Right atrium auricular region (tissue), 2 donors: Measurements from ENCODE around the gene CROCC2. TPM values are rescaled to one million over a fixed set of nuclear protein-coding genes. Genes with fewer than 3 reads are reported as not detected.

Source experiments
- DNase-seq: peaks from one replicate; pipeline ENCODE4 v3.0.0-alpha.2; 2019; ENCODE audit warnings: low spot score
- H3K27ac ChIP-seq, 2 donors: fragments of 200-600 bp; sonication (generic); 1 replicate in 1 of 2; 2 replicates in 1 of 2; pipeline ENCODE4 v1.5.1; 2016 to 2019
- H3K27me3 ChIP-seq, 2 donors: fragments of 200-600 bp; sonication (generic); one replicate each; pipeline versions ENCODE4 v1.5.1 to v1.6.0; 2017 to 2019
- H3K36me3 ChIP-seq: fragments of 200-600 bp; sonication (generic); one replicate; pipeline ENCODE4 v1.5.1; 2016
- H3K4me1 ChIP-seq, 2 donors: fragments of 200-600 bp; sonication (generic); one replicate each; pipeline versions ENCODE4 v1.5.1 to v1.6.0; 2017 to 2019
- H3K4me3 ChIP-seq, 2 donors: fragments of 200-600 bp; sonication (generic); 1 replicate in 1 of 2; 2 replicates in 1 of 2; pipeline ENCODE4 v1.5.1; 2017 to 2019; ENCODE audit warnings: mild to moderate bottlenecking in 1 of 2, moderate library complexity in 1 of 2
- H3K9me3 ChIP-seq, 2 donors: fragments of 200-600 bp; sonication (generic); one replicate each; pipeline ENCODE4 v1.5.1; 2019
- CTCF ChIP-seq, 2 donors: fragments of 200-600 bp; sonication (generic); IDR thresholded peaks; one replicate each; pipeline ENCODE4 v1.5.1; 2019; ENCODE audit warnings: antibody characterized with exemption in 2 of 2
- total RNA-seq, 2 donors: library from RNA; depleted of rRNA; stranded (reverse); fragments of >200 nt; gene quantifications; one replicate each; pipeline ENCODE4 v1.1.0, GENCODE V29; 2016

CROCC2 gene
- total RNA-seq, 2 donors from 2014 or later, result not detected

DNA sequence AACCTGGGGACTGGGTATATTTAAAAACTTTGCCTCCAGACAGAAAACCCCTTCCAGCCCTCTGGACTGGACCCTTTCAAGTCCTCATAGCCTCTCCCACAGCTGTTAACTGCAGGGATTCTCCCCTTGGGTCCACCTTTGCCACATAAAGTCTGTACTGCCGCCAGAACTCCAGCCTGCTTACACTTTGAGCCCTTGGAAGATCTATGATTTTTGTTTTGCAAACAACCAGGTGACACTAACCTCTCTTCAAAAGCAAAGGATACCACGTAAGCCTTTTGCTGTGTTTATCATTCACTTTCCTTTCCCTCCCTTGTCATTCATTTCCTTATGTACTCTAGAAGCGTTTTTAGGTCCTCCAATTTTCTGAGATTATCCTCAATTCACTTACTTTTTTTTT is 41.7 kb upstream of the CROCC2 start:
- no peak overlapping the region for H3K4me3 ChIP-seq
- no peaks in the 10 kb centered on the region for H3K36me3 ChIP-seq
- H3K9me3 ChIP-seq, result no peaks in the 10 kb centered on the region
- DNase-seq, result no peak
- H3K4me1 ChIP-seq, result no peaks in the 10 kb centered on the region
- no peak overlapping the region for H3K27ac ChIP-seq
- TF ChIP-seq CTCF (IDR thresholded peaks at IDR 0.05), result no peak
- H3K27me3 ChIP-seq, result no peaks in the 10 kb centered on the region

GRCh38 chr2:240865391-240865790 is 40.7 kb upstream of the CROCC2 start:
- Histone ChIP-seq H3K36me3 (no peaks in the 10 kb centered on the region), H3K4me3 (no peak overlapping the region), H3K27ac (no peak overlapping the region), H3K27me3 (no peaks in the 10 kb centered on the region), H3K9me3 (no peaks in the 10 kb centered on the region), H3K4me1 (no peaks in the 10 kb centered on the region)
- TF ChIP-seq CTCF (IDR thresholded peaks at IDR 0.05), result no peak
- DNase-seq, result no peak

DNA sequence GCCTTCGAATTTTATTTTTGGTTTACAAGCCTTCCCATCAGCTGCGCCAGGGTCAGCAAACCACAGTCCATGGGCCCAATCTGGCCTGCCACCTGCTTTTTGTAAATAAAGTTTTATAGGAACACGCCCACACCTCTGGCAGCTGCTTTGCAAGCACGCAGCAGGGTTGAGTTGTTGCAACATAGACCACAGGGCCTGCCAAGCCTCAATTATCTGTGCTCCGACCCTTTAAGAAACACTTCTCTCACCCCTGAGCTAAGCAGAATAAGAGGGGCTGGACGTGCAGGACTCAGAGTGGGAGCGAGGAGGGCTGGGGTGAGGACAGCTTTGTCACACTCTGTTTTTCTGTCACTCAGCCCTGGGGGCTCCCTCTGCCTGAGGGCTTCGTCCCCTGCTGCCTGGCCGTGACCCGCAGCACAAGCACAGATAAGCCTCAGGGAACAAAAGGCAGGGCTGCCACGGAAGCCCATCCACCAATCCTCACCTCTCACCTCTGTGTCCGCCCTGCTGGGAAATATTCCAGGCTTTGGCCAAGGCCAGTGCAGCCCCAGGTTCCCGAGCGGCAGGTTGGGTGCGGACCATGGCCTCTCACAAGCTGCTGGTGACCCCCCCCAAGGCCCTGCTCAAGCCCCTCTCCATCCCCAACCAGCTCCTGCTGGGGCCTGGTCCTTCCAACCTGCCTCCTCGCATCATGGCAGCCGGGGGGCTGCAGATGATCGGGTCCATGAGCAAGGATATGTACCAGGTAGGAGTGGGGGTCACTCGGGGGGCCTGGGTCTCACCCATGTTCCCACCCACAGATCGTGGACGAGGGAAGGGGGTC is 37.6 kb upstream of the CROCC2 start, which contains the start of gene AGXT:
TSS of gene AGXT (plus strand) at position 539 of the 823 bp plus-strand sequence. CDS start at position 581, 42 bp downstream.
- Histone ChIP-seq H3K36me3 (no peaks in the 10 kb centered on the region), H3K4me3 (no peak within 1 kb of the TSS), H3K27me3 (no peaks in the 10 kb centered on the region), H3K4me1 (no peaks in the 10 kb centered on the region), H3K9me3 (no peaks in the 10 kb centered on the region), H3K27ac (no peak within 1 kb of the TSS)
- no peak for DNase-seq
- no peak for TF ChIP-seq CTCF (IDR thresholded peaks at IDR 0.05)

- no peaks in the 10 kb centered on the region for H3K4me1 ChIP-seq
- H3K36me3 ChIP-seq, result no peaks in the 10 kb centered on the region
Measured at GRCh38 chr2:240869109-240869955, 36.8 kb upstream of the CROCC2 start.

More at GRCh38 chr2:240869109-240869955, 36.8 kb upstream of the CROCC2 start:
- Histone ChIP-seq H3K27me3 (no peaks in the 10 kb centered on the region), H3K9me3 (no peaks in the 10 kb centered on the region), H3K27ac (no peak overlapping the region), H3K4me3 (no peak overlapping the region)
- no peak for DNase-seq
- no peak for TF ChIP-seq CTCF (IDR thresholded peaks at IDR 0.05)
